Lower leg skin (tissue), 3 donors: ENCODE measurements around the gene SLC66A1.

ENCODE experiments used
- POLR2A ChIP-seq, 2 donors: fragments of 450-650 bp; IDR thresholded peaks; one replicate each; pipeline ENCODE4 v1.6.1; 2016 to 2017; ENCODE audit warnings: antibody characterized with exemption in 2 of 2, mild to moderate bottlenecking in 1 of 2, moderate library complexity in 1 of 2
- TF ChIP-seq, protein P1 (sequence below), 3 donors: fragments of 450-650 bp; IDR thresholded peaks; one replicate each; pipeline ENCODE4 v1.5.1; 2016; ENCODE audit warnings: antibody characterized with exemption in 3 of 3, mild to moderate bottlenecking in 3 of 3, moderate library complexity in 2 of 3

DNA sequence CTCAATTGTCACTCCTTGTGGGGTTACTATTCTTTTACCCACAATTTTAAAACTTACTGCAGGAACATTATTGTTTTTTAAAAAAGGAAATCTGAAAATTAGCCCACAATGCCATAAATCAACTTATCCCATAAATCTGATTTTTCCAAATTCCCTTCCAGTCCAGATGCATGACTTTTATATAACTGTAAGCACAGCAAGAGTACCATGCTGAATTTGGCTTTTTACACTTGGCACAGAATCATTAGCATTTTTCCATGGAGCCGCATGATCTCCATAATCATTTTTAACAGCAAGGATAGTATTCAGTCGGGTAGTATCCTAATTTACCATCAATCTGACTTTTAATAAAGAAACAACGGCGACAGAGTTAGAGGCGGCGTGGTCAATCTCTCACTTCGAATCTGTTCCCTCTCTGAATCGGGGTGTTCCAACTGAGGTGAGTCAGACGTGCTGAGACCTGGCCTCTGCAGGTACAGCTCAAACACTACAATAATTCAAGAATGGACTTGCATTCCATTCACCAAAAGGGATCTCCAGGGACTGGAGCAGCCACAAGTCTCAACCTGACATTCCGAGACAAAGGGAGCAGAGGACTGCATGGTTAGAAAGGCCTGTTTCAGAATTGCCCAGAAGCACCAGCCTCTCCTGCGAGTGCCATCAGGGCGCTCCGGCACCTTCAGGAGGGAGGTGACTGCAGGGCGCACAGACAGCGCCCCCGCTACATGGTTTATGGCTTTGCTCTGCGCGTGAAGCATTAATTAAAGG is 48.9 kb downstream of the SLC66A1 start:
- TF ChIP-seq, protein P1, sequence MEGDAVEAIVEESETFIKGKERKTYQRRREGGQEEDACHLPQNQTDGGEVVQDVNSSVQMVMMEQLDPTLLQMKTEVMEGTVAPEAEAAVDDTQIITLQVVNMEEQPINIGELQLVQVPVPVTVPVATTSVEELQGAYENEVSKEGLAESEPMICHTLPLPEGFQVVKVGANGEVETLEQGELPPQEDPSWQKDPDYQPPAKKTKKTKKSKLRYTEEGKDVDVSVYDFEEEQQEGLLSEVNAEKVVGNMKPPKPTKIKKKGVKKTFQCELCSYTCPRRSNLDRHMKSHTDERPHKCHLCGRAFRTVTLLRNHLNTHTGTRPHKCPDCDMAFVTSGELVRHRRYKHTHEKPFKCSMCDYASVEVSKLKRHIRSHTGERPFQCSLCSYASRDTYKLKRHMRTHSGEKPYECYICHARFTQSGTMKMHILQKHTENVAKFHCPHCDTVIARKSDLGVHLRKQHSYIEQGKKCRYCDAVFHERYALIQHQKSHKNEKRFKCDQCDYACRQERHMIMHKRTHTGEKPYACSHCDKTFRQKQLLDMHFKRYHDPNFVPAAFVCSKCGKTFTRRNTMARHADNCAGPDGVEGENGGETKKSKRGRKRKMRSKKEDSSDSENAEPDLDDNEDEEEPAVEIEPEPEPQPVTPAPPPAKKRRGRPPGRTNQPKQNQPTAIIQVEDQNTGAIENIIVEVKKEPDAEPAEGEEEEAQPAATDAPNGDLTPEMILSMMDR (IDR thresholded peaks at IDR 0.05), result no peak
- TF ChIP-seq POLR2A (IDR thresholded peaks at IDR 0.05), result no peak
